ENCODE data around the gene LRRC27. TPM values are rescaled to one million over a fixed set of nuclear protein-coding genes. Genes with fewer than 3 reads are reported as not detected.
A peak's percentile ranks its signal among the peaks of the same experiment; 100 is the strongest.

Gene LRRC27
- total RNA-seq, 3 donors from 2014 or later = 6.2 to 19.3 (median 8.2) TPM

GRCh38 chr10:132383101-132383500, 51.1 kb downstream of the LRRC27 start:
- TF ChIP-seq POLR2A (IDR thresholded peaks at IDR 0.05) (no peak), POLR2AphosphoS5 (IDR thresholded peaks at IDR 0.05) (no peak), CTCF (IDR thresholded peaks at IDR 0.05) (no peak)
- intact Hi-C loops (cut with DNase I; ENCODE audit: low total_unique reads) = no loop called here

GRCh38 chr10:132383751-132384196, 51.8 kb downstream of the LRRC27 start:
- DNase-seq (ENCODE audit: low spot score in 2 of 2) = peak in 1 of 2 donors; percentile 41
- intact Hi-C loops (cut with DNase I; ENCODE audit: low total_unique reads) = no loop called here
- peaks cover 3 to 5% of the 10 kb centered on the region in 2 donors for H3K9me3 ChIP-seq
- H3K27ac ChIP-seq = no peak overlapping the region
- no peak for TF ChIP-seq CTCF (IDR thresholded peaks at IDR 0.05)
- no peak for TF ChIP-seq POLR2A (IDR thresholded peaks at IDR 0.05)
- no peak for TF ChIP-seq POLR2AphosphoS5 (IDR thresholded peaks at IDR 0.05)
- no peak overlapping the region for H3K4me3 ChIP-seq
- no peaks in the 10 kb centered on the region for H3K36me3 ChIP-seq
- no peaks in the 10 kb centered on the region for H3K27me3 ChIP-seq
- no peaks in the 10 kb centered on the region for H3K4me1 ChIP-seq

More at GRCh38 chr10:132383101-132383500, 51.1 kb downstream of the LRRC27 start:
- H3K36me3 ChIP-seq = no peaks in the 10 kb centered on the region
- peaks cover 3 to 5% of the 10 kb centered on the region in 2 donors for H3K9me3 ChIP-seq
- no peaks in the 10 kb centered on the region for H3K27me3 ChIP-seq
- H3K27ac ChIP-seq = no peak overlapping the region
- DNase-seq (ENCODE audit: low spot score in 2 of 2) = peak in 1 of 2 donors; percentile 25
- H3K4me1 ChIP-seq = no peaks in the 10 kb centered on the region
- H3K4me3 ChIP-seq = no peak overlapping the region

GRCh38 chr10:132384618-132385388, 52.8 kb downstream of the LRRC27 start:
- Histone ChIP-seq H3K9me3 (peaks cover 3 to 5% of the 10 kb centered on the region in 2 donors), H3K4me1 (peaks cover 0 to 7% of the 10 kb centered on the region in 2 donors), H3K4me3 (no peak overlapping the region), H3K27me3 (no peaks in the 10 kb centered on the region), H3K36me3 (no peaks in the 10 kb centered on the region), H3K27ac (no peak overlapping the region)
- intact Hi-C loops (cut with DNase I; ENCODE audit: low total_unique reads) = no loop called here
- DNase-seq (ENCODE audit: low spot score in 2 of 2) = peak in 1 of 2 donors; percentile 34
- no peak for TF ChIP-seq POLR2AphosphoS5 (IDR thresholded peaks at IDR 0.05)
- no peak for TF ChIP-seq POLR2A (IDR thresholded peaks at IDR 0.05)
- no peak for TF ChIP-seq CTCF (IDR thresholded peaks at IDR 0.05)

- Histone ChIP-seq H3K27ac (no peak overlapping the region), H3K9me3 (peaks cover 3 to 5% of the 10 kb centered on the region in 2 donors), H3K27me3 (no peaks in the 10 kb centered on the region), H3K36me3 (no peaks in the 10 kb centered on the region), H3K4me1 (peaks cover 0 to 7% of the 10 kb centered on the region in 2 donors), H3K4me3 (no peak overlapping the region)
- TF ChIP-seq POLR2A (IDR thresholded peaks at IDR 0.05) = no peak
- TF ChIP-seq CTCF (IDR thresholded peaks at IDR 0.05) = no peak
- TF ChIP-seq POLR2AphosphoS5 (IDR thresholded peaks at IDR 0.05) = no peak
- no peak for DNase-seq (ENCODE audit: low spot score in 2 of 2)
- intact Hi-C loops (cut with DNase I; ENCODE audit: low total_unique reads) = no loop called here
Observed at GRCh38 chr10:132385389-132385667, 53.3 kb downstream of the LRRC27 start.

GRCh38 chr10:132385721-132386418, 53.9 kb downstream of the LRRC27 start:
- Histone ChIP-seq H3K4me1 (peaks cover 0 to 7% of the 10 kb centered on the region in 2 donors), H3K27ac (no peak overlapping the region), H3K9me3 (peaks cover 3 to 5% of the 10 kb centered on the region in 2 donors), H3K27me3 (no peaks in the 10 kb centered on the region), H3K36me3 (no peaks in the 10 kb centered on the region), H3K4me3 (no peak overlapping the region)
- peak in 1 of 2 donors; percentile 47 for DNase-seq (ENCODE audit: low spot score in 2 of 2)
- intact Hi-C loops (cut with DNase I; ENCODE audit: low total_unique reads) = no loop called here
- TF ChIP-seq POLR2AphosphoS5 (IDR thresholded peaks at IDR 0.05) (no peak), CTCF (IDR thresholded peaks at IDR 0.05) (no peak), POLR2A (IDR thresholded peaks at IDR 0.05) (no peak)

Measured in breast epithelium (tissue), 4 donors.